ENCODE data around the gene CSMD2. TPM values are rescaled to one million over a fixed set of nuclear protein-coding genes. Genes with fewer than 3 reads are reported as not detected.

CSMD2 gene
- total RNA-seq, 2 experiments from 2014 or later: not detected

DNA sequence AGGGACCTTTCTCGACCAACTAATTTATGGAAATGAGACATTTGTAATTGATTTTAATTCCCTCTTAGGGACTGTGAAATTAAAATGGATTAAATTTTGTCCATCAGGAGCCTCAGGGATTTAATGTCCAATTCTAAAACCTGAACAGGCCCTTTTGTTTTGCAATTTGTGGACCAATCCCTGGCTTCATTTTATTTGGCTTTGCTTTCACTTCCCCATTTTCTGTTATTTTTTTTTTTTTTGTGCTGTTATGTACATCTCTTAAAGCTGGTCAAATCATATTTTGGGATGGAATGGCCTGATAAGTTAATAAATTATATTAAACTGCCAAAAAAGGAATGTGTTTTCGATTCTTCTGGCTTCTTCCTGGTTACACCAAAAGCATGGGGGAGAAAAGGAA lies 663.7 kb downstream of the CSMD2 start:
- ATAC-seq (ENCODE audit: poor library complexity): no peak

DNA sequence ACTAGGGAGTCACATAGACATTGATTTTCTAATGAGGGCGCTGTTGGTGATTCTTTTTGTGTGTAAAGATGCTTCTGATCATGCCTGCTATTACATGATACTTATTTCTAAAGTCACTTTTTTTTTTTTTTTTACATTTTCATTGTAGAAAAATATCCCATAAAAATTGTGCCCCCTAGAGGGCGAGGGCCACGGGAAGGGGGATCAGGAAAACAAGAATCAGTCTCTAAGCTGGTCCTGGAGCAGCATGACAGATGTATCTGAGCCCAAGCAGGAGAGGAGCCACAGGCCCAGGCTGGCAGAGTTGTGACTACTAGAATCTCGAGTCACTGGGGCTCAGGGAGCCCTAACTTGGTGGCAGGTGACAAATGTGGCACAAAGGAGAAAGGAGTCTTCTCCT lies 664.5 kb downstream of the CSMD2 start:
- no peak overlapping the region for H3K27ac Mint-ChIP-seq
- Histone ChIP-seq H3K9me3 (ENCODE audit: control insufficient read depth in 1 of 2, insufficient read depth in 1 of 2, low read length in 2 of 2) (peaks cover 4 to 19% of the 10 kb centered on the region in 2 experiments), H3K27me3 (ENCODE audit: control insufficient read depth in 1 of 2, insufficient read depth in 2 of 2, low read length in 2 of 2) (no peaks in the 10 kb centered on the region), H3K27ac (ENCODE audit: low read depth in 1 of 2, low read length in 2 of 2) (no peak overlapping the region), H3K4me3 (ENCODE audit: low read length) (no peak overlapping the region), H3K4me1 (ENCODE audit: insufficient read depth, low read length) (no peaks in the 10 kb centered on the region), H3K36me3 (ENCODE audit: insufficient read depth, low read length) (no peaks in the 10 kb centered on the region)
- peaks cover 20% of the 10 kb centered on the region for H3K9me3 Mint-ChIP-seq
- TF ChIP-seq, protein P1, sequence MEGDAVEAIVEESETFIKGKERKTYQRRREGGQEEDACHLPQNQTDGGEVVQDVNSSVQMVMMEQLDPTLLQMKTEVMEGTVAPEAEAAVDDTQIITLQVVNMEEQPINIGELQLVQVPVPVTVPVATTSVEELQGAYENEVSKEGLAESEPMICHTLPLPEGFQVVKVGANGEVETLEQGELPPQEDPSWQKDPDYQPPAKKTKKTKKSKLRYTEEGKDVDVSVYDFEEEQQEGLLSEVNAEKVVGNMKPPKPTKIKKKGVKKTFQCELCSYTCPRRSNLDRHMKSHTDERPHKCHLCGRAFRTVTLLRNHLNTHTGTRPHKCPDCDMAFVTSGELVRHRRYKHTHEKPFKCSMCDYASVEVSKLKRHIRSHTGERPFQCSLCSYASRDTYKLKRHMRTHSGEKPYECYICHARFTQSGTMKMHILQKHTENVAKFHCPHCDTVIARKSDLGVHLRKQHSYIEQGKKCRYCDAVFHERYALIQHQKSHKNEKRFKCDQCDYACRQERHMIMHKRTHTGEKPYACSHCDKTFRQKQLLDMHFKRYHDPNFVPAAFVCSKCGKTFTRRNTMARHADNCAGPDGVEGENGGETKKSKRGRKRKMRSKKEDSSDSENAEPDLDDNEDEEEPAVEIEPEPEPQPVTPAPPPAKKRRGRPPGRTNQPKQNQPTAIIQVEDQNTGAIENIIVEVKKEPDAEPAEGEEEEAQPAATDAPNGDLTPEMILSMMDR (IDR thresholded peaks at IDR 0.05): no peak
- POLR2A ChIA-PET: no interaction called here
- CTCF ChIA-PET: no interaction called here
- no peaks in the 10 kb centered on the region for H3K4me1 Mint-ChIP-seq (ENCODE audit: low read depth)
- intact Hi-C loops (cut with DNase I, micrococcal nuclease): no loop called here
- H3K36me3 Mint-ChIP-seq (ENCODE audit: low read depth): peaks cover 28% of the 10 kb centered on the region
- ATAC-seq (ENCODE audit: poor library complexity) (no peak), DNase-seq (no peak)
- no peak overlapping the region for H3K4me3 Mint-ChIP-seq
- no peaks in the 10 kb centered on the region for H3K27me3 Mint-ChIP-seq

More for the DNA sequence above, 663.7 kb downstream of the CSMD2 start:
- H3K27ac Mint-ChIP-seq: no peak overlapping the region
- Histone ChIP-seq H3K4me3 (ENCODE audit: low read length) (no peak overlapping the region), H3K27me3 (ENCODE audit: control insufficient read depth in 1 of 2, insufficient read depth in 2 of 2, low read length in 2 of 2) (no peaks in the 10 kb centered on the region), H3K4me1 (ENCODE audit: insufficient read depth, low read length) (no peaks in the 10 kb centered on the region), H3K27ac (ENCODE audit: low read depth in 1 of 2, low read length in 2 of 2) (no peak overlapping the region), H3K9me3 (ENCODE audit: control insufficient read depth in 1 of 2, insufficient read depth in 1 of 2, low read length in 2 of 2) (peaks cover 4 to 12% of the 10 kb centered on the region in 2 experiments), H3K36me3 (ENCODE audit: insufficient read depth, low read length) (no peaks in the 10 kb centered on the region)
- CTCF ChIA-PET: no interaction called here
- no peaks in the 10 kb centered on the region for H3K4me1 Mint-ChIP-seq (ENCODE audit: low read depth)
- peaks cover 18% of the 10 kb centered on the region for H3K9me3 Mint-ChIP-seq
- H3K4me3 Mint-ChIP-seq: no peak overlapping the region
- H3K36me3 Mint-ChIP-seq (ENCODE audit: low read depth): peaks cover 23% of the 10 kb centered on the region
- TF ChIP-seq, protein P1 (IDR thresholded peaks at IDR 0.05): no peak
- POLR2A ChIA-PET: no interaction called here
- H3K27me3 Mint-ChIP-seq: no peaks in the 10 kb centered on the region
- intact Hi-C loops (cut with DNase I, micrococcal nuclease): no loop called here
- no peak for DNase-seq

DNA sequence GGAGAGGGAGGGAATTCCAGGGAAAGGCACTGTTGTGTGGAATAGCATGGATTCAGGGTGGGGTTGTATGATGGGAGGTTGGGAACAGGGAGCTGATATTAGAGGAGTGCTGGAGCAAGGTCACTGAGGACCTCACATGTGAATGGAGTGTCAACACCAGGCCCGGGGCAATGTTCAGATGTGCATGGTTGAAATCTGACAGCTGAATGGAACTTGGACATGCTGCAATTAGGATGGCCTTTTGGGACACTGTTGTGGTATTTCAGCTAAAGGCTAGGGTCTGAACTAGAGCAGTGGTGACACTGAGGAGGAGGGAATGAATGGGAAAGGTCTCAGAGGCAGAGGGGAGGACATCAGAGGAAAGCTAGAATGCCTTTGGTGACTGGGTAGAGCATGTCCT lies 667.6 kb downstream of the CSMD2 start:
- H3K36me3 Mint-ChIP-seq (ENCODE audit: low read depth): peaks cover 58% of the 10 kb centered on the region
- H3K27ac Mint-ChIP-seq: no peak overlapping the region
- Histone ChIP-seq H3K27ac (ENCODE audit: low read depth in 1 of 2, low read length in 2 of 2) (no peak overlapping the region), H3K4me1 (ENCODE audit: insufficient read depth, low read length) (no peaks in the 10 kb centered on the region), H3K4me3 (ENCODE audit: low read length) (no peak overlapping the region), H3K36me3 (ENCODE audit: insufficient read depth, low read length) (peaks cover 3% of the 10 kb centered on the region), H3K27me3 (ENCODE audit: control insufficient read depth in 1 of 2, insufficient read depth in 2 of 2, low read length in 2 of 2) (no peaks in the 10 kb centered on the region), H3K9me3 (ENCODE audit: control insufficient read depth in 1 of 2, insufficient read depth in 1 of 2, low read length in 2 of 2) (peaks cover 28 to 46% of the 10 kb centered on the region in 2 experiments)
- no peaks in the 10 kb centered on the region for H3K27me3 Mint-ChIP-seq
- ChIA-PET POLR2A (no interaction called here), CTCF (no interaction called here)
- H3K9me3 Mint-ChIP-seq: peaks cover 31% of the 10 kb centered on the region
- no peak overlapping the region for H3K4me3 Mint-ChIP-seq
- intact Hi-C loops (cut with DNase I, micrococcal nuclease): no loop called here
- ATAC-seq (ENCODE audit: poor library complexity): no peak
- no peak for DNase-seq
- H3K4me1 Mint-ChIP-seq (ENCODE audit: low read depth): no peaks in the 10 kb centered on the region
- TF ChIP-seq, protein P1 (IDR thresholded peaks at IDR 0.05): no peak

Measured in CD4-positive, alpha-beta T cell (primary cell).